ENCODE results near the gene TRIM7. TPM values are rescaled to one million over a fixed set of nuclear protein-coding genes. Genes with fewer than 3 reads are reported as not detected.

TRIM7 gene
- total RNA-seq, 1 donor from 2014 or later: not detected

- Mint-ChIP-seq H3K27me3 (ENCODE audit: unreplicated experiment) (peaks cover 18% of the 10 kb centered on the region), H3K36me3 (ENCODE audit: low read depth, unreplicated experiment) (peaks cover 40% of the 10 kb centered on the region), H3K9me3 (ENCODE audit: unreplicated experiment) (no peaks in the 10 kb centered on the region)
Observed at GRCh38 chr5:181243564-181244343, 38.8 kb upstream of the TRIM7 start, which contains the start of gene RACK1. RACK1 (minus strand) TSS chr5:181243906; CDS start chr5:181243800, 106 bp downstream.

GRCh38 chr5:181243018-181243563 lies 38.1 kb upstream of the TRIM7 start:
- H3K4me1 Mint-ChIP-seq (ENCODE audit: unreplicated experiment): peaks cover 47% of the 10 kb centered on the region
- no peak for TF ChIP-seq CTCF (IDR thresholded peaks at IDR 0.05; ENCODE audit: unreplicated experiment)
- H3K36me3 Mint-ChIP-seq (ENCODE audit: low read depth, unreplicated experiment): peaks cover 42% of the 10 kb centered on the region
- H3K4me3 Mint-ChIP-seq (ENCODE audit: unreplicated experiment): peak overlapping the region; percentile 99
- DNase-seq (ENCODE audit: low spot score): peak; percentile 20
- H3K27me3 Mint-ChIP-seq (ENCODE audit: unreplicated experiment): peaks cover 20% of the 10 kb centered on the region
- no peaks in the 10 kb centered on the region for H3K9me3 Mint-ChIP-seq (ENCODE audit: unreplicated experiment)
- H3K27ac Mint-ChIP-seq (ENCODE audit: unreplicated experiment): peak overlapping the region; percentile 98

More at GRCh38 chr5:181243564-181244343, 38.8 kb upstream of the TRIM7 start, which contains the start of gene RACK1:
- no peak for TF ChIP-seq CTCF (IDR thresholded peaks at IDR 0.05; ENCODE audit: unreplicated experiment)
- peak; percentile 86 for DNase-seq (ENCODE audit: low spot score)
- Mint-ChIP-seq H3K4me3 (ENCODE audit: unreplicated experiment) (peak within 1 kb of the TSS; percentile 99), H3K4me1 (ENCODE audit: unreplicated experiment) (peaks cover 53% of the 10 kb centered on the region), H3K27ac (ENCODE audit: unreplicated experiment) (peak within 1 kb of the TSS; percentile 98)

GRCh38 chr5:181242031-181242451 lies 37.0 kb upstream of the TRIM7 start:
- peak overlapping the region; percentile 99 for H3K4me3 Mint-ChIP-seq (ENCODE audit: unreplicated experiment)
- peak overlapping the region; percentile 98 for H3K27ac Mint-ChIP-seq (ENCODE audit: unreplicated experiment)
- no peak for DNase-seq (ENCODE audit: low spot score)
- no peak for TF ChIP-seq CTCF (IDR thresholded peaks at IDR 0.05; ENCODE audit: unreplicated experiment)
- no peaks in the 10 kb centered on the region for H3K9me3 Mint-ChIP-seq (ENCODE audit: unreplicated experiment)
- peaks cover 18% of the 10 kb centered on the region for H3K27me3 Mint-ChIP-seq (ENCODE audit: unreplicated experiment)
- peaks cover 39% of the 10 kb centered on the region for H3K4me1 Mint-ChIP-seq (ENCODE audit: unreplicated experiment)
- peaks cover 49% of the 10 kb centered on the region for H3K36me3 Mint-ChIP-seq (ENCODE audit: low read depth, unreplicated experiment)

- TF ChIP-seq CTCF (IDR thresholded peaks at IDR 0.05; ENCODE audit: unreplicated experiment): no peak
- H3K4me1 Mint-ChIP-seq (ENCODE audit: unreplicated experiment): peaks cover 39% of the 10 kb centered on the region
- DNase-seq (ENCODE audit: low spot score): no peak
- H3K36me3 Mint-ChIP-seq (ENCODE audit: low read depth, unreplicated experiment): peaks cover 53% of the 10 kb centered on the region
- H3K27ac Mint-ChIP-seq (ENCODE audit: unreplicated experiment): peak overlapping the region; percentile 98
- peak overlapping the region; percentile 99 for H3K4me3 Mint-ChIP-seq (ENCODE audit: unreplicated experiment)
- peaks cover 18% of the 10 kb centered on the region for H3K27me3 Mint-ChIP-seq (ENCODE audit: unreplicated experiment)
- H3K9me3 Mint-ChIP-seq (ENCODE audit: unreplicated experiment): no peaks in the 10 kb centered on the region
Observed at GRCh38 chr5:181241393-181241975, 36.5 kb upstream of the TRIM7 start.

Measured in endothelial cell (in vitro differentiated cells).